RCC 7860 (cell line): ENCODE measurements around the gene SH3RF2.

Experiments
- DNase-seq: peaks from one replicate; pipeline ENCODE4 v3.0.0-alpha.2; 2015; ENCODE audit warnings: low spot score
- FAIRE-seq: peaks from 2 replicates; lab custom pipeline; 2012; peaks lifted over from hg19 to GRCh38; lab: Jason Lieb, UNC

SH3RF2 gene

DNA sequence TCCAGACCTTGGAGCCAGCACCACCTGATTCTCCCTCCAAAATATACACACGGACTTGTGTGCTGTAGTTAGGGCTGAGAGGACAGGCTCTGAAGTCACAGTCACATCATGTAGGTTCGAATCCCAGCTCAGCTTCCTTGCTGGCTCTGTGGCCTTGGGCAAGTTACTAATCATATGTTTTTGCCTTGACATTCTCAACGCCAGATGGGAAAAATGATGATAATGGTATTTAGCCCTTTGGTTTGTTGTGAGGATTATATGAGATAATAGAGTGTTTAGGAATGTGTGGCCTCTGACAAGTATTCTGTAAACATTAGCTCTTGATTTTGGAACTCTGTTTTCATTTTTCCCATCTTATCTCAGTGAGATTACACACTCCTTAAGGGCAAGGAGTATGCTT is 96.5 kb downstream of the SH3RF2 start:
- DNase-seq (no peak), FAIRE-seq (no peak)

DNA sequence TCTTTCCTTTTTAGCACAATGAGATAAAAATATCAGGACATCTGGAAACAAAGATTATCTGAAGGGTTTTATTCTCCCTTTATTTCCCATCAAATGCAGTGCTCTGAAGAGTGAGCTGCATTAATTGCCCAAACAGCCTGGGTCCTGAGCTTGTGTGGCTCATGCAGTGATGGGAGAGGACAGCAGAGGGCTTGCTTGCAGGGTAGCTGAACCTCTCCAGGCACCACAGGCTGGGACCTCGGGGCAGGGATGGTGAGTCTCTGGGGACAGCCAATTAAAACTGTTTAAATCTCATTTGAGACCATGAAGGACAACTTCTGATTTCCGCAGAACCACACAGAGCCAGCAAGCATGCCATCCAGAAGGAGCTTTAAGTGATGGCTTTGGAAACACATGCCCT is 97.7 kb downstream of the SH3RF2 start:
- DNase-seq (no peak), FAIRE-seq (no peak)

DNA sequence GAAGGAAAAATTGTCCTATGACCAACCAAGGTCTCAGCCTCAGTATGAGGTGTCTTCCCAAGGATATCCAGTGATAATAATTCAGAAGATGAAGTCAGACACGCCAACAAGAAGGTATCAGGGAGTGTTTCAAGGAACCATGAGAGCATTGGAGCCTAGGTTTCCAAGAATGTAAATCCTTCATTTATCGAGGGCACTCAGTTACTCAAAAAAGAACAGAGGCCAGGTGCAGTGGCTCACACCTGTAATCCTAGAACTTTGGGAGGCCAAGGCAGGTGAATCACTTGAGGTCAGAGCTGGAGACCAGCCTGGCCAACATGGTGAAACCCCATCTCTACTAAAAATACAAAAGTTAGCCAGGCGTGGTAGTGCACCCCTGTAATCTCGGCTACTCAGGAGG is 98.2 kb downstream of the SH3RF2 start:
- FAIRE-seq (no peak), DNase-seq (no peak)

DNA sequence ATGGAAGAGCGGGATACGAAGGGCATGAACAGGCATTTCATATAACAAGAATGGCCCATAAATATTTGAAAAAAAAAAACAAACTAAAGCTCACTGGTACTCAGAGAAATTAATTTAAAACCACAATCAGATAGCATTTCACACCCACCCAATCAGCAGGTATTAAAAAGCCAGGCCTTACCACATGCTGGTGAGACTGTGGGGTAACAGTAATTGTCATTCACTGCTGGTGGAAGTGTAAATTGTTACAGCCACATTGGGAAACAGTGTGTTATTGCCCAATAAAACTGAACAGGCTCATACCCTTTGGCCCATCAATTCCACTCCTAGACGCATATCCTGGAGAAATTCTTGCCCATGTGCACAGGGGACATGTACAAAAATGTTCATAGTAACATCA is 103.0 kb downstream of the SH3RF2 start:
- DNase-seq (no peak), FAIRE-seq (no peak)

DNA sequence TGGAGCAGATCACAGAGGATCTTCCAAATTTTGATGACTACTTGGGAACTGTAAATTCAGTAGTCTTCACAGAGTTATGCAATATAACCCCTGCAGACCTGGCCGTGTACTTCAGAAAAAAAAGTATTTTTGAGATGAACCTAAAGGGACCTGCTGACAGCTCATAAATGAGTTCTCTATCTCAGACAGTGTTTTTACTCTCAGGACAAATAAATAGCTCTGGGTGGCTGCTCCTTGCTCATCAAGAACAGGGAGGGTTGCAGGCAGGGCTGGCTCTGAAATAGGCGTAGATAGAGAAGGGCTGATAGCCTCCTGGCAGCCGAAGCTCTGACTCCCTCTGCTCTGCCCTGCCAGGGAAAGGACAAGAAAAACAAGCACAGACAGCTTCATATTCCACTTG is 104.1 kb downstream of the SH3RF2 start:
- FAIRE-seq (no peak), DNase-seq (no peak)

DNA sequence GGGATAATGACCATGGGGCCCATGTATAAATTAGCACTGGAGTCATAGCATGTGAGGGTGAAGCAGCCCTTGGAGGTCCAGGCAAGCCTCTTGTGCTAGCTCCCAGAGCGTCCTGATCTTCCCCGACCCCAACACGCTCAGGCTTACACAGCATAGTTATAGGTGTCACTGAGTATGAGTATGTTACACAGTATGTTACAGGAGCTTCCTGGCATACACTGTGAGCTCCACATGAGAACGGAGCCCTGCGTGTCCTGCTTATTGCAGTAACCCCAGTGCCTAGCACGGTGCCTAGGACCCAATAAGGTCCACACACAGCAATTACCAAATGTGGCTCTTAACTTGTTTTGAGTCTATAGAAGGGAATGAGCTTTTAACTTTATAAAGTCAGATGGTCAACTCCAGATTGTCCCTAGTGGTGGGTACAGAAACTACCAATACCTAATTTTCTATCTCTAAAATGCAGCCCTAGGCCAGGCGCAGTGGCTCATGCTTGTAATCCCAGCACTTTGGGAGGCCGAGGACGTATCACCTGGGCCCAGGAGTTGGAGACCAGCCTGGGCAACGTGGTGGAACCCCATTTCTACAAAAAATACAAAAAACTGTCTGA is 104.9 kb downstream of the SH3RF2 start:
- FAIRE-seq: no peak
- no peak for DNase-seq

DNA sequence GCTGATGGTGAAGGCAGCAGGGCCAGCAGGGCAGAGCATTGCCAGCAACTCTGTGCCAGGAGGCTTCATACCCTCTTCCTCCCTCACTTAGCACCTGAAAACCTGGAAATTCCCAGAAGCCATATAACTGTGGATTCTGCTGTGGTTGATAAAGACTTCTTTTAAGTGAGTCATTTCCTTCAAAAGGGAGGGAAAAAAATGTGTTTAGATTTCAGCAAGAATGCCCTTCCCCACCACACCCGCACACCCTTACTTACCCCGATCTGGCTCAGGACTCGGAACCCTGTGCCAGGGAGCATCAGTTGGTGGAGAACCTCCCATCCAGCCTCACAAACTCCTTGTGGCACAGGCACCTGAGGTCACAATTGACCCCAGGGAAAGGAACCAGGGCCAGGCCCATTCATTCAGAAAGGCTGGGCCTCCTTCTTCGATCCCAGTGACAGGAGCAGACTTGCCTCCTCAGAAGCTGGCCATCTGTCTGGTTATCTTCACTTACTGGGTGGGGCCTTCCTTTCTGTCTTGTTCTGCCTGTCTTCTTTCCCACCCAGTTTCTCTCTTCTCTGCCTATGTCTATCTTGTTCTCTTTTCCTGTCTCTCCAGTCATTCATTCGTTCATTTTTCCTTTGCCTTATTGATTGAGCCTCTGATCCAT is 106.4 kb downstream of the SH3RF2 start:
- peak; percentile 89 for FAIRE-seq

DNA sequence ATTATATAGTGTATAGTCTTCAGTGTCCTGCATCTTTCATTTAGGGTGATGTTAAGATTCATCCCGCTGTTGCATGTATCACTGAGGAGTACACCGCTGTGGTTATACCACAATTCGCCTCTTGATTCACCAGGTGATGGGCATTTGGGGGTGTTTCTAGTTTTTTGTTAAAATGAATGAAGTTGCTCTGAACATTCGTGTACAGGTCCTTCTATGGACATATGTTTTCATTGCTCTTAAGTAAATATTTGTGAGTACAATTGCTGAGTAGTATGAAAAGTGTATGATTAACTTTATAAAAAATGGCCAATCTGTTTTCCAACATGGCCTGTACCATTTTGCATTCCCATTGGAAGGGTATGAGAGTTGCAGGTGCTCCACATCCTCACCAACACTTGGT is 107.3 kb downstream of the SH3RF2 start:
- FAIRE-seq (no peak), DNase-seq (no peak)

More for the DNA sequence above, 106.4 kb downstream of the SH3RF2 start:
- DNase-seq: peak; percentile 82

DNA sequence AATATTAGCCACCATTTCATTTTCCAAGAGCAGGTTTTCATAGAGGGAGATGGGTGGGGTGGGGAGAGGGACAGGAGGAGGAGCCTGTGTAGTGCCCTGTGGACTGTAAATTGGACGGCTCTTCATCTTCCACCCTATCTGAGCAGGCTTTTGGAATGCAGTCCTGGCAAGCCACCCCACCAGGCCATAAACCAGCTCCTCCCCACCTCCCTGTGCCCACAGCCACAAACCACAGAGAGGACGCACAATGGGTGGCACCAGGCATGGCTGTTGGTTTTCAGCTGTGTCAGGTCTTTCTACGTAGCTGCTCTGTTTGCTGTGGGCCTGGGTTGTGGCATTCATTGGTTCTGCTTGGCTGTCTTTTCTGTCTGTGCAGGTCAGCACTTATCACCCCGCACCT is 111.0 kb downstream of the SH3RF2 start:
- DNase-seq: peak; percentile 93
- peak; percentile 94 for FAIRE-seq

DNA sequence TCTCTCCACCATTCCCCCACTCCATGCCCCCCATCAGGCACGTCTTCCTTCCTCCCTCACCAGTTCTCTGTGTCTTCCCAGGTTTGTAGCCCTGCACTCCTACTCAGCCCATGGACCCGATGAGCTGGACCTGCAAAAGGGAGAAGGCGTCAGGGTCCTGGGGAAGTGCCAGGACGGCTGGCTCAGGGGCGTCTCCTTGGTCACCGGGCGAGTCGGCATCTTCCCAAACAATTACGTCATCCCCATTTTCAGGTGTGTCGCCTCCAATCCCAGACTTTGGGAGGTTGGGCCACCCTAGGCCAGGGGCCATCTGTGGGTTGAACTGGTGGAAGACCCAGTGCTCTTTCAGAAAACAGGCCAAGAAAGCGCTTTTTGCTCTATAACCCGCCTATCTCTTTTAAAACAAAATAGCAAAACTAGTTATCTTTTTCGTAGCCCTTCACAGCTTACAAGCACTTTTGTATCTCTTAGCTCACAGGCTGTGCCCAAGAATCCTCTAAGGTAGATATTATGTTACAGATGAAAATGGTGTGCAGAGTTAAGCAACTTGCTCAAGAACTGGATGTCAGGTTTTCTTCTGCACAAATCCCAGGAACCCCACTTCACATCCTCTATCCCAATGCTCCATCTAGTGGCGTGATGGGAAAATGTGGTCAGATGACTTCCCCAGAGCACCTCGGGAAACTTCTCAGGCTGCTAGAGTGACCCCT is 112.8 kb downstream of the SH3RF2 start:
- no peak for FAIRE-seq

DNA sequence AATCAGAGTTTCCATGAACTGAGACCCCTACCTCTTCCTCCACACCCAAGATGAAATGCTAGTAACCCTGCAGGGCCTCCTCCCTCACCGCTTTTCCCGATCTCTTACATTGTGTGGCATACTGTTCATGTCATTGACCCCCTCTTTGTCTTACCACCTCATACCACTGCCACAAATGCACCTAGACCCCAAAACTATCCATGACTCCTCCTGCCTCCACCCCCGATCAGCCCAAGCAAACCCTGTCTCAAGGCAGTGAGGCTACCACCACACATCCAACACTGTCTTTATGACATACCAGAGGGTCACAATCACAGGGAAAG is 113.3 kb downstream of the SH3RF2 start:
- DNase-seq (no peak), FAIRE-seq (no peak)

More for the DNA sequence above, 112.8 kb downstream of the SH3RF2 start:
- peak; percentile 55 for DNase-seq

DNA sequence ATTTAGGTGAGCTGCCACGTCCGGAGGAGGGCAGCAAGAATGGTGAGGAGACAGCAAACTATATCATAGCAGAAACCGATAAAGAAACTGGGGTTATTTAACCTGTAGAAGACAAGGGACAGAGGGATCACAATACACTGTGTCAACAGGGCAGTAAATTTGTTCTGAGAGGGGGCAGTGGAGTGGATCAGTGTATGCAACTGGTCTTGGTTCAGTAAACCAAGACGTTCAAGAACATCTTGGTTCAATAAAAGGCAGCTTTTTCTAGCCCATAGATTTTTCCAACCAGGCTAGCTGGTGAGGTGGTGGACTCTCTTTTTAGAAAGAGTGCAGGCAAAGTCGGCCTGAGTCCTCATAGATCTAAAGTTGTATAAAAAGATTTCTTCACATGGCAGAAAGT is 113.7 kb downstream of the SH3RF2 start:
- DNase-seq (no peak), FAIRE-seq (no peak)

DNA sequence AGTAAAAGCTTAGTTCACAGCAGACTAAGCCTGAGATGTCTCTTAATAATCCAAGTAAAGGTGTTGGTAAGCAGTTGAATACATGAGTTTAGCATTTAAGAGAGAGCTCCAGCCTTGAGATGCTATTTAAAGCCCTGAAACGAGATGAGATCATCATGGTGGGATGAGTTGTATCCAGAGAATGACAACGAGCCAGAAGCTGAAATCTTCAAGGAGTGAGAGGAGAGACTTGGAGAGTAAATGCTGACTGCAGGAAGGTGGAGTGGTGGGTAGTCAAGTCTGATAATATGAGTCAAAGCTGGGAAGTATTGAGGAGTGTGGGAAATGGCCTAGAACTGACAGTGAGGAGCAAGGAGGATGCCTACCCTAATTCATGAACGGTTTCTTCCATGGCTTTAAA is 115.3 kb downstream of the SH3RF2 start:
- DNase-seq (no peak), FAIRE-seq (no peak)

DNA sequence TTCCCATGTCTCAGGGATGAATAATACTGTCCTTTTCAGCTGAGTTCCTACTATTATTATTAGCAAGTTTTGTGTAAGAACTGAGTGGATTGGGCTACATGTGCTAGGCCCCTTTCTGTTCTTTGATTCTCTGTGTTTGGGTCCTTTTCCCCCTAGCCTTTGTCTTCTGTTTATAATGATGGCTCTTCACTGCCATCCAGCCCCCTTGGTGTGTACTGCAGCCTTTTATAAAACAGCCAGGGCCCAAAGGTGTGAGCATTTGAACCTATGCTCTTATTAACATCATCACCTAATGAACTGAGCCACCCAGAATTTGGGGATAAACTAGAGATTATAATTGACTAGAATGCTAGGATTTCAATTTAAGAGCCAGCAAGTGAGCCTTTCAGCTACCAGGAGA is 116.4 kb downstream of the SH3RF2 start:
- DNase-seq (no peak), FAIRE-seq (no peak)

DNA sequence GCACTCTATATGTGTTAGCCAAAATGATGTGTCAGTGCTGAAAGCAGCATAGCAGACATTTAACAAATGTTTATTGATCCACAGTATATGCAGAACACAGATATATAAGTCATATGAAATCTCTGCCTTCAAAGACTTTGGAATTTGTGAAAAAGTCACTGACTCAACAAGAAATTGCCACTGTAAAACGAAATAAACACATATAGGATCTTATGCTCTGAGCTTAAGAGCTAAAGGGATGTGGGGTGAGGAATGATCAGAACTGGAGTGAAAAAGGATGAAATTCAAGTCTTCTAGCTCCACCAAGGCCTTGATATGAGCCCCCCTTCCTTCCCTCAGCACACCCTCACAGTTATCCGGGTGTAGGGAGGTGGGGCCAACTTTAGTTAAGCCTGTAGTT is 119.1 kb downstream of the SH3RF2 start:
- FAIRE-seq: no peak
- DNase-seq: no peak

DNA sequence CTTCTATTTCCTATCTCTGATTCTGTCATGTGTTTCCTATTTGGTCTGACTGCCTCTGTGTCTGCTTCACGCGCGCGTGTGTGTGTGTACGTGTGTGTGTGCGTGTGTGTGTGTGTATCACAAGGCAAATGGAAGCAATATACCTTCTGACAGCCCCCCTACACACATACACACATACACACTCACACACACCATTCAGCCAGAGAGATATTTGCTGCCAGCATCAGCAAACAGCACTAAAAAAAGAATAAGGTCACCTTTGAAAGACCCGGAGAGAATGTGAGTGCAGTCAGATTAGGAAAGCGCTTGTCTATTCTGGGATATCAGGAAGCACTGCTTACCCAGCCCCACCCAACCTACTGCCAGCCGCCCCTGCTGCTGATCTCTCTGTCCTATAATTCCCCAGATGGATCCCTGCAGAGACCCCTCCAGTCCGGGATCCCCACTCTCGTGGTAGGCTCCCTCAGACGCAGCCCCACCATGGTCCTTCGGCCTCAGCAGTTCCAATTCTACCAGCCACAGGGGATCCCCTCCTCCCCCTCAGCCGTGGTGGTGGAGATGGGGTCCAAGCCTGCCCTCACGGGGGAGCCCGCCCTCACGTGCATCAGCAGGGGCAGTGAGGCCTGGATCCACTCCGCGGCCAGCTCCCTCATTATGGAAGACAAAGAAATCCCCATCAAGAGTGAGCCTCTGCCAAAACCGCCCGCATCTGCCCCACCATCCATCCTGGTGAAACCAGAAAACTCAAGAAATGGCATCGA is 123.3 kb downstream of the SH3RF2 start:
- no peak for FAIRE-seq
- no peak for DNase-seq

DNA sequence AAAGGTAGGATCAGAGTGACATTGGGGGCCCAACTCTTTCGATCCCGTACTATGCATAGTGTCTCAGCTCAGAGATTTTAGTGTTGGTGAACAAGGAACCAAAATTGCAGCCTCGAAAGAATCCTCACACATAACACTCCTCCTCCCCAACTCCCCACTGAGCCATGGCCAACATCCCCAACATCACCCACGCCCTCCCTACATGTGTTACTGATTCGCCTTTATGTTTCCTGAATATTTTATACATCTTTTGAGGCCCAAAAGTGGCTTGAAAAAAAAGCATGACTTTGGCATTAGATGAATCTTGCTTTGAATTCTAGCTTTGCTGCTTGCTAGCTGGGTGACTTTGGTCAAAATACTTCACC is 123.8 kb downstream of the SH3RF2 start:
- FAIRE-seq (no peak), DNase-seq (no peak)

DNA sequence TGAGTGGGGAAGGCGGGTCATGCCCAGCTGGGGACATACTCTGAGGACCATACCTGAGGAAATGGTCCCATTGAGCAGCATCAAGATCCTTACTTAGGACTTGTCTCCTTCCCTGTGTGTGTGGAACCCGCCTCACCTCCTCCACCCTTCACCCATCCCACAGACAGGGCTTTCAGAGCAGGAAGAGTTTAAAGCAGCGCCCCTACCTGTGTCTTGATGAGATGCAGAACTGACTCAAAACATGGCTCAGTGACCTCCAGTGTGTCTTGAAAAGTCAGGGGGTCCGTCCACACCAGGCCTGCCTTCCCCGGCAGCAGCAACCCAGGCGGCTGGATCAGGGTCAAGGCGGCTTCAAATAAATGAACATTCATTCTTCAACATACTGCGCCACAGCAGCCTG is 130.6 kb downstream of the SH3RF2 start:
- DNase-seq (no peak), FAIRE-seq (no peak)

DNA sequence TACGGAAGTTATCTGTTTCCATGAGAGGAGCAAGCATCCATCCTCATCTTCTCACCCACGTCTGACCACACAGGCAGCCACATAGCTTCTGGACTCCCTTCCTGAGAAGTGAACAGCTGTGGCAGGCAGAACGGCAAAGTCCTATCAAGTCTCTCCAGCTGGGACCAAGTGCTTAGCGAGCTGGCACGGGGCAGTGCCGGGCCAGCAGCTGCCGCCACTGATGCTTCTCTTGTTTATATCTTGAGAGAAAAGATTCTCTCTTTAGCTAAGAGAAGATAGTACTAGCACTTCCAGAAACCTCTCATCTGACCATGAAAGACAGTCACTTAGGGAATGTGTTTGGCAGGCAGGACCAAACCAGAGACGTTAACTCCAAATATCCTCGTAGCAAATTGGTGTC is 131.8 kb downstream of the SH3RF2 start:
- no peak for DNase-seq
- no peak for FAIRE-seq

DNA sequence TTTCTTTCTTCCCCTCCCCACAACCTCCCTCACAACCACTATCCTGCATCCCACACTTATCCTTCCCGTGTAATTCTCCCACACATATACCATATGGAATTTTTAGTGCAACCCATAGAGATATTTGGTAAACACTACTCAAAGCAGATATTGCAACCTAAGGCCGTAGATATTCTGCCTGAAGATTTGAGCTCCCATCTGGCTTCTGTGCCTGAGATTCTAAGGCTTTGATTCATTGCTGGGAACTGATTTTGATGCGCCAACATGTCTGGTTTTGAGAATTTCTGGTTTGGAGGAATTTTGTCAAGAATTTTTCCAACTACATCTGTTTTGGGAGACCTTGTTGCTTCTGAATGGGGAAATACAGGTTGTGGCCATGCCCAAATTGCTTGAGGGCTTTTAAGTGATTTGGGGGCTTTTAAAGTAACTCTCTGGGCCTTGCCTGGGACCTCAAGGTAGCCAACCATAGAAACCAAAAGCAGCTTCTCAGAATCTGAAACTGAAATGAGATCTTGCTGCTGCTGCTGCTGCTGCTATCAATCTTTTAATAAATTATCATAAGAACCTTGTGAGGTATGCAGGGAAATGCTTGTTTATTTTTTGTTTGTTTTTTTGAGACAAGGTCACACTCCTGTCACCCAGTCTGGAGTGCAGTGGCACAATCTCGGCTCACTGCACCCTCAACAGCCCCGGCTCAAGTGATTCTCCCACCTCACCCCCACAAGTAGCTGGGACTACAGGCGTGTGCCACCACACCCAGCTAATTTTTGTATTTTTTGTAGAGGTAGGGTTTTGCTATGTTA is 132.8 kb downstream of the SH3RF2 start:
- FAIRE-seq (no peak), DNase-seq (no peak)

DNA sequence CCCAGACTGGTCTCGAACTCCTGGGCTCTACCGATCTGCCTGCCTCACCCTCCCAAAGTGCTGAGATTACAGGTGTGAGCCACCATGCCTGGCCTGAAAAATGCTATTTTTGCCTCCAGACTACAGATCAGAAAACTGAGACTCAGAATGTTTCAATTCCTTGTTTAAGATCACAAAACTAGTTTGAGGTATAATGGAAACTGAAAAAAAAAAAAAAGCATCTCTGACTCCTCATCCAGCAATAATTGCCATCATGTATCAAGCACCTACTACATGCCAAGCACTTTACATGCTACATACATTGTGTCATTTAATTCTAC is 133.4 kb downstream of the SH3RF2 start:
- no peak for DNase-seq
- FAIRE-seq: no peak
